OCI-LY3 (cell line): ENCODE measurements around the gene ARMCX2.

Source experiments
- H2AFZ ChIP-seq: fragments of 200-600, 300-600 bp; shearing (Covaris generic); 2 replicates; pipeline ENCODE4 v1.6.0; 2014; ENCODE audit warnings: antibody characterized with exemption, low read depth, low read length
- H3K27ac ChIP-seq: fragments of 200-600, 300-600 bp; sonication (generic); 2 replicates; pipeline ENCODE4 v1.5.1; 2014; ENCODE audit warnings: mild to moderate bottlenecking, low read length, moderate library complexity, mixed read lengths
- H3K27me3 ChIP-seq: fragments of 200-600, 300-600 bp; sonication (generic); 2 replicates; pipeline ENCODE4 v1.6.1; 2014; ENCODE audit warnings: low read depth, low read length, mixed read lengths
- H3K36me3 ChIP-seq: fragments of 200-600, 300-600 bp; sonication (generic); replicated peaks from 2 replicates; pipeline ENCODE3; 2014; ENCODE audit warnings: low read depth, low read length, mixed read lengths
- H3K4me1 ChIP-seq: fragments of 300-600, 200-600 bp; sonication (generic); 2 replicates; pipeline ENCODE4 v1.6.1; 2014; ENCODE audit warnings: low read length, mixed read lengths
- H3K4me2 ChIP-seq: fragments of 200-600, 300-600 bp; sonication (generic); 2 replicates; pipeline ENCODE4 v1.6.1; 2014; ENCODE audit warnings: low read length, mixed read lengths
- H3K4me3 ChIP-seq: fragments of 300-600, 200-600 bp; sonication (generic); 2 replicates; pipeline ENCODE4 v1.5.1; 2014; ENCODE audit warnings: antibody characterized with exemption, mild to moderate bottlenecking, low read length, moderate library complexity
- H3K79me2 ChIP-seq: fragments of 300-600, 200-600 bp; shearing (Covaris generic); 2 replicates; pipeline ENCODE4 v1.6.1; 2014; ENCODE audit warnings: mild to moderate bottlenecking, low read length, mixed read lengths
- H3K9ac ChIP-seq: fragments of 300-600, 200-600 bp; shearing (Covaris generic); 2 replicates; pipeline ENCODE4 v1.6.0; 2014; ENCODE audit warnings: mild to moderate bottlenecking, low read length, moderate library complexity
- H3K9me3 ChIP-seq: fragments of 200-600, 300-600 bp; shearing (Covaris generic); 2 replicates; pipeline ENCODE4 v1.6.1; 2014; ENCODE audit warnings: low read length, mixed read lengths; ENCODE audit not compliant: insufficient read depth
- H4K20me1 ChIP-seq: fragments of 200-600, 300-600 bp; sonication (generic); 2 replicates; pipeline ENCODE4 v1.6.1; 2016; ENCODE audit warnings: low read length, mixed read lengths; ENCODE audit not compliant: insufficient read depth
- EZH2phosphoT487 ChIP-seq: fragments of 200-600 bp; shearing (Covaris generic); IDR thresholded peaks from 2 replicates; pipeline ENCODE4 v1.6.1; 2018; ENCODE audit warnings: antibody characterized with exemption, mixed run types, low read depth
- TF ChIP-seq, protein P1 (sequence below): fragments of 200-600, 300-600 bp; sonication (generic); IDR thresholded peaks from 2 replicates; pipeline ENCODE4 v1.5.1; 2014; ENCODE audit warnings: antibody characterized with exemption, low read length, low read depth

The ARMCX2 gene

DNA sequence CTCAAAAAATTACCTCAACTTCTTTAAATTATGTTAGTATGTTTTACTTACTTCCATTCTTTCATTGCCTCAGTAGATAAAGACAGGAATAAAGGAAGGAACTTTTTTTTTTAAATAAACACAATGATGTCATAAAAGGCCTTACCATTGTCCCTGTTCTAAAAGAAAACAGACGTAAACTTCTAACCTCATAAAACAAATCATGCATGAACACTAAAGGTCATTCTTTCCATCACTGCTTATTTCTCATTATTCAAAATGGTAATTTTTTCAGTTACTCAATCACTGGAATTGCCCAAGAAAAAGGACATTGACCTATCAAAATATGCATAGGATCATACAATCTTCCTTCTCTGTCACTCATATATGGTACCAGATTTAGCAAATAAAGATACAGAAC lies 32.2 kb upstream of the ARMCX2 start:
- H3K36me3 ChIP-seq: no peaks in the 10 kb centered on the region
- no peak overlapping the region for H3K9ac ChIP-seq
- no peak overlapping the region for H3K4me2 ChIP-seq
- no peaks in the 10 kb centered on the region for H4K20me1 ChIP-seq
- H3K79me2 ChIP-seq: no peaks in the 10 kb centered on the region
- H3K9me3 ChIP-seq: no peaks in the 10 kb centered on the region
- H2AFZ ChIP-seq: no peak overlapping the region
- TF ChIP-seq, protein P1, sequence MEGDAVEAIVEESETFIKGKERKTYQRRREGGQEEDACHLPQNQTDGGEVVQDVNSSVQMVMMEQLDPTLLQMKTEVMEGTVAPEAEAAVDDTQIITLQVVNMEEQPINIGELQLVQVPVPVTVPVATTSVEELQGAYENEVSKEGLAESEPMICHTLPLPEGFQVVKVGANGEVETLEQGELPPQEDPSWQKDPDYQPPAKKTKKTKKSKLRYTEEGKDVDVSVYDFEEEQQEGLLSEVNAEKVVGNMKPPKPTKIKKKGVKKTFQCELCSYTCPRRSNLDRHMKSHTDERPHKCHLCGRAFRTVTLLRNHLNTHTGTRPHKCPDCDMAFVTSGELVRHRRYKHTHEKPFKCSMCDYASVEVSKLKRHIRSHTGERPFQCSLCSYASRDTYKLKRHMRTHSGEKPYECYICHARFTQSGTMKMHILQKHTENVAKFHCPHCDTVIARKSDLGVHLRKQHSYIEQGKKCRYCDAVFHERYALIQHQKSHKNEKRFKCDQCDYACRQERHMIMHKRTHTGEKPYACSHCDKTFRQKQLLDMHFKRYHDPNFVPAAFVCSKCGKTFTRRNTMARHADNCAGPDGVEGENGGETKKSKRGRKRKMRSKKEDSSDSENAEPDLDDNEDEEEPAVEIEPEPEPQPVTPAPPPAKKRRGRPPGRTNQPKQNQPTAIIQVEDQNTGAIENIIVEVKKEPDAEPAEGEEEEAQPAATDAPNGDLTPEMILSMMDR: no peak
- H3K4me1 ChIP-seq: no peaks in the 10 kb centered on the region; the same call in 1 of the 2 replicates
- H3K4me3 ChIP-seq: no peak overlapping the region
- H3K27me3 ChIP-seq: no peaks in the 10 kb centered on the region
- no peak overlapping the region for H3K27ac ChIP-seq

DNA sequence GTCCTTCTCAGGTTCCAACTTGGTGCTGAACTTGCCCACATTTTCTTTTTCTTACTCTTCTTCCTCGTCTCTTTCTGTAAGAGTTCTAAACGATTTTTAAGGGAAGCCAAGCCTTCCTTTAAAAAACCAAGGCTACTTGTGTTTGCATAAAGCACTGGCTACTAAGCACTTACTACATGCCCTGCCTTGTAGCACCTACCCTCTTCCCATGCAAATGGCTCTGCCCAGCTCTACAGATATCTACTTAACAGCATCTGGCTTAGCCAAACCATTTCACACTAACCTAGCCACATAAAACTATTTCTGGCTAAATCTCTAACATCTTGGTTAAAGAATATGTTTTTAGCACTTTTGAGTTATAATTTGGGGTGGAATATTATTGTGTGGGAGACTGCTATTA lies 26.9 kb upstream of the ARMCX2 start:
- Histone ChIP-seq H3K4me1 (peaks cover 4% of the 10 kb centered on the region; the same call in 1 of the 2 replicates), H3K79me2 (no peaks in the 10 kb centered on the region), H4K20me1 (no peaks in the 10 kb centered on the region), H3K27me3 (no peaks in the 10 kb centered on the region), H3K27ac (no peak overlapping the region), H3K4me3 (no peak overlapping the region), H2AFZ (no peak overlapping the region), H3K9me3 (no peaks in the 10 kb centered on the region), H3K36me3 (no peaks in the 10 kb centered on the region), H3K9ac (no peak overlapping the region), H3K4me2 (no peak overlapping the region)
- TF ChIP-seq, protein P1: no peak
- no peak for TF ChIP-seq EZH2phosphoT487

DNA sequence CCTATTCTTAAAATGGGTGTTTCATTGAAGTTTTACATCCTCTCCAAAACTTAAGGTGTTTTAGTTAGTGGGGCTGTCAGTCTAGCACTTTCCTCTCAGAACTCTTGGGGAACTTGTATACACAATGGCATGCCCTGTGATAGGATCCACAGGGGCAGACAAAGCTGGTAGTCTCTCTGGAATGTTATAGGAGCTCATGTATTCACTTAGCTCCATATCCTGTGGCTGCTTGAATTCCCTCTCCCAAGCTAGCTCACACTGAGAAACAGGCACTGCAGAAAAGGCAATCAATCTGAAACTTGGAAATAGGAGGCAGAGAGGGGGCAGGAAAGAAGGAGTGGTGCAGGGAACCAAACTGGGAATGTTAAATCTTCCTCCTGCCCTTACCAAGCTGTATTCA lies 26.3 kb upstream of the ARMCX2 start:
- no peaks in the 10 kb centered on the region for H3K79me2 ChIP-seq
- no peak overlapping the region for H3K4me2 ChIP-seq
- H3K27me3 ChIP-seq: no peaks in the 10 kb centered on the region
- H4K20me1 ChIP-seq: no peaks in the 10 kb centered on the region
- H3K9me3 ChIP-seq: no peaks in the 10 kb centered on the region
- no peak overlapping the region for H3K4me3 ChIP-seq
- no peak overlapping the region for H3K27ac ChIP-seq
- no peak overlapping the region for H2AFZ ChIP-seq
- no peaks in the 10 kb centered on the region for H3K36me3 ChIP-seq
- no peak overlapping the region for H3K9ac ChIP-seq
- H3K4me1 ChIP-seq: peaks cover 4% of the 10 kb centered on the region; the same call in 1 of the 2 replicates
- no peak for TF ChIP-seq EZH2phosphoT487
- TF ChIP-seq, protein P1: no peak

DNA sequence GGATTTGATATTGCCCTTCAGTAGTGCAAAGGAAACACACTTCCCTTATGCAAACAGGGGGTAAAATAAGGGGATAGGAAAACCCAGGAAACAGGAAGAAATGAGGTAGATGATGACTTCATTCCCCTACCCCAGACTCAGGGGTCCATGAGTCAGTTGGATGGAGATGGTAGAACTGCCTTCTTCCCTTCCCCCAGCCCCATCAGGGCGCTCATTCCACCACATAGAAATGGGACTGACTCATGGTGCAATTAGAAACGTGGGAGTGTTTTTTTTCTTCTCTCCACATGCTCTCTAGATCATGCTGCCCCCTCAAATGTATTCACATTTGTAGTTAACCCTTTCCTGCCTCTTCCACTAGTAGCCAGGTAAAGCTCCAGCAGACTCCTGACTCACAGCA lies 23.1 kb upstream of the ARMCX2 start:
- Histone ChIP-seq H3K9me3 (no peaks in the 10 kb centered on the region), H4K20me1 (no peaks in the 10 kb centered on the region), H3K27me3 (no peaks in the 10 kb centered on the region), H3K4me1 (peaks cover 4% of the 10 kb centered on the region; the same call in 1 of the 2 replicates), H3K36me3 (no peaks in the 10 kb centered on the region), H3K9ac (no peak overlapping the region), H3K4me3 (no peak overlapping the region), H3K4me2 (no peak overlapping the region), H3K27ac (no peak overlapping the region), H3K79me2 (no peaks in the 10 kb centered on the region), H2AFZ (no peak overlapping the region)
- TF ChIP-seq, protein P1: no peak
- TF ChIP-seq EZH2phosphoT487: no peak
